ENCODE data around the gene ATP2C1.

Gene ATP2C1

DNA sequence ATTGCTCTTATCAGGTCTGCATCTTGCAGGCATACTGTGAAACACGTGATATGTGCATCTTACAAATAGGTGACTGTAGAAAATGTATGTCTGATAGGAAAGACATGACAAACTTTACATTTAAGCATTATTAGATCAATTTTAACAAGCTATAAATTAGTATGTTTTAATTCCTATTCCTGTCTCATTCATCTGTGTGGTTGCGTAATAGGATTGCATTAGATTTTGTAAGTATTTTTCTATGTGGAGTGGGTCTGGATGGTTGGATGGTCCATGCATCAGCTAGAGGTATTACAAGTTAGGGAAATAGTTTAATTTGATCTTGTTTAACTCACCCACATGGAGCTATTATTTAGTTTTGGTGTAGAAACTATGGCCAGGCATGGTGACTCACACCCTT lies 113.9 kb downstream of the ATP2C1 start:
- Histone ChIP-seq H3K27me3 (ENCODE audit: control insufficient read depth in 1 of 2, insufficient read depth in 2 of 2, low read length in 2 of 2) (no peaks in the 10 kb centered on the region), H3K4me3 (ENCODE audit: low read length in 2 of 2) (no peak overlapping the region), H3K27ac (ENCODE audit: low read length) (no peak overlapping the region), H3K9me3 (ENCODE audit: control insufficient read depth in 2 of 2, low read length in 2 of 2) (no peaks in the 10 kb centered on the region), H3K9ac (ENCODE audit: low read length in 2 of 2) (no peak overlapping the region), H3K36me3 (ENCODE audit: control insufficient read depth in 2 of 2, insufficient read depth in 2 of 2, low read length in 2 of 2) (peaks cover 16 to 22% of the 10 kb centered on the region in 2 donors), H3K4me1 (ENCODE audit: control insufficient read depth, insufficient read depth, low read length) (no peaks in the 10 kb centered on the region)

DNA sequence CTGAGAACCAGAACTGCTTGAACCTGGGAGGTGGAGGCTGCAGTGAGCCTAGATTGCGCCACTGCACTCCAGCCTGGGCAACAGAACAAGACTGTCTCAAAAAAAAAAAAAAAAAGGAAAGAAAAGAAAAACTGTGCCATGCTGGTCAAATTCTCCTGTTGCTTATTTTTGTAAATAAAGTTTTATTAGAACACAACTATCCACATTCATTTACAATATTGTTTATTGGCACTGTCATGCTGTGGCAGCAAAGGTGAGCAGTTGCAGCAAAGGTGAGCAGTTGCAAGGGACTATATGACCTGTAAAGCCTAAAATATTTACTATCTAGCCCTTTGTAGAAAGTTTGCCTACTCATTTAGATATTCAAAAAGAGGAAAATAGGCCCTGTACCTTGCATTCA lies 114.4 kb downstream of the ATP2C1 start:
- Histone ChIP-seq H3K9ac (ENCODE audit: low read length in 2 of 2) (no peak overlapping the region), H3K4me1 (ENCODE audit: control insufficient read depth, insufficient read depth, low read length) (no peaks in the 10 kb centered on the region), H3K36me3 (ENCODE audit: control insufficient read depth in 2 of 2, insufficient read depth in 2 of 2, low read length in 2 of 2) (peaks cover 16 to 21% of the 10 kb centered on the region in 2 donors), H3K27me3 (ENCODE audit: control insufficient read depth in 1 of 2, insufficient read depth in 2 of 2, low read length in 2 of 2) (no peaks in the 10 kb centered on the region), H3K9me3 (ENCODE audit: control insufficient read depth in 2 of 2, low read length in 2 of 2) (no peaks in the 10 kb centered on the region), H3K4me3 (ENCODE audit: low read length in 2 of 2) (no peak overlapping the region), H3K27ac (ENCODE audit: low read length) (no peak overlapping the region)

DNA sequence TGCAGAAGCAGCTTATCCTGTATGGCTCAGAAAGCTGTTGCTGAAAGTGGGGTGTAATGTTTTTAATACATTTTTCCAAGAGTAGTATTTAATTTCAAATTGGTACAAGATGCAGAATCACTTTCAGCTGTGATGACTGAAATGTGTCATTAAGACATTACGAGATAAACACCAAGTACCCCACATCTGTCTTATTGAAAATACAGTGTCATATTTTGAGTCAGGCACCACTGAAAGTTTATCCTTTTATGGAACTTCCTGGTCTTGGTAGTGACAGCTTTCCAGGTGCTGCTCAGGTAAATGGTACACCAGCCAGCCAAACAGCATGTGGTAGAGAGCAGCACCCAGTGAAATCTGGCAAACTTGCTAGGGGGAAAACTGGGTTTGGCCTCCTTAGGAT lies 115.8 kb downstream of the ATP2C1 start:
- Histone ChIP-seq H3K27ac (ENCODE audit: low read length) (no peak overlapping the region), H3K4me1 (ENCODE audit: control insufficient read depth, insufficient read depth, low read length) (no peaks in the 10 kb centered on the region), H3K9me3 (ENCODE audit: control insufficient read depth in 2 of 2, low read length in 2 of 2) (no peaks in the 10 kb centered on the region), H3K9ac (ENCODE audit: low read length in 2 of 2) (no peak overlapping the region), H3K27me3 (ENCODE audit: control insufficient read depth in 1 of 2, insufficient read depth in 2 of 2, low read length in 2 of 2) (no peaks in the 10 kb centered on the region), H3K36me3 (ENCODE audit: control insufficient read depth in 2 of 2, insufficient read depth in 2 of 2, low read length in 2 of 2) (peaks cover 19 to 20% of the 10 kb centered on the region in 2 donors), H3K4me3 (ENCODE audit: low read length in 2 of 2) (no peak overlapping the region)

DNA sequence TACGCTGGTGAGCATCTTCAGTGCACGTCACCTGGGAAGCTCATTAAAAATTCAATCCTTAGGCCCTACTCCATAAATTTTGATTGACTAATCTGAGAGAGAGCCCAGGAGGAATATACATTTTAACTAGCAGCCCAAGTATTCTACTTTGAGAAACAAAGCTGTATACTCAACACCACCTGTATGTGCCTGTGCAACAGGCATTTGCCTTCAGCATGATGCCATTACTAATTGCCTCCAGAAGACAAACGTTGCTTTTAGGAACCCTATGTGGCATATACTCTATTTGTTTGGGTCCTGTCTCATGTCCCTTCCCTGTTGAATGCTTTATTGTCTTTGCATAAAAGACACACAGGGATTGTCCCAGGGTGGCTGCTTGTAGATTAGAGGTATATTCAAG lies 125.1 kb downstream of the ATP2C1 start:
- H3K9ac ChIP-seq (ENCODE audit: low read length in 2 of 2), result no peak overlapping the region
- H3K9me3 ChIP-seq (ENCODE audit: control insufficient read depth in 2 of 2, low read length in 2 of 2), result no peaks in the 10 kb centered on the region
- no peak overlapping the region for H3K27ac ChIP-seq (ENCODE audit: low read length)
- H3K4me3 ChIP-seq (ENCODE audit: low read length in 2 of 2), result no peak overlapping the region
- peaks cover 5% of the 10 kb centered on the region for H3K4me1 ChIP-seq (ENCODE audit: control insufficient read depth, insufficient read depth, low read length)
- H3K27me3 ChIP-seq (ENCODE audit: control insufficient read depth in 1 of 2, insufficient read depth in 2 of 2, low read length in 2 of 2), result no peaks in the 10 kb centered on the region
- H3K36me3 ChIP-seq (ENCODE audit: control insufficient read depth in 2 of 2, insufficient read depth in 2 of 2, low read length in 2 of 2), result peaks cover 19 to 39% of the 10 kb centered on the region in 2 donors

DNA sequence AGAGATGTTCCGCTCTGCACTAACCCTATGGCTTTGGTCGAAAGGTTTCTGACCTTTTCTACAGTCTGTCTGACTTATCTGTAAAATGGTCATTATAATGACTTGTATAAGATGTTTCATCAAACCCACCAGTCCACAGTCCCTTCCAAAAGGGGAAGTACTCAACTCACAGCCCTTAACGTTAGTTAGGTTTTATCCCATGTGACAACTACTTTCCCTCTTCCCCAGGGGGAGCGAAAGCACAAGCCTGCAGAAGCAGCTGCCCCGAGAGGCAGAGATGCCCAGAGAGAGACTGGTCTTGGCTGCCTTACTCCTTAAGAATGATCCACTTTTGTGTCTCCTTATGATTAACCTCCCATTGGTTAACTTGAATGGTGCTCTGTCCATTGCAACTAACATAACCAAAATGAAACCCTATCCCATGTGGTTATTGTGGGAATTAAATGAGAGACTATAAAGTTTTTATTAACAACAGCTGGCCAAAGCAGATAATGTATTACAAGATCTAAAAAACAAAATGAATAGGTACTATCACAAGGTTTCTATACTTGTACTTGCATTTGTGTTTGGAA lies 126.3 kb downstream of the ATP2C1 start:
- peaks cover 18 to 32% of the 10 kb centered on the region in 2 donors for H3K36me3 ChIP-seq (ENCODE audit: control insufficient read depth in 2 of 2, insufficient read depth in 2 of 2, low read length in 2 of 2)
- H3K9me3 ChIP-seq (ENCODE audit: control insufficient read depth in 2 of 2, low read length in 2 of 2), result no peaks in the 10 kb centered on the region
- H3K4me3 ChIP-seq (ENCODE audit: low read length in 2 of 2), result no peak overlapping the region
- no peak overlapping the region for H3K9ac ChIP-seq (ENCODE audit: low read length in 2 of 2)
- H3K4me1 ChIP-seq (ENCODE audit: control insufficient read depth, insufficient read depth, low read length), result peaks cover 5% of the 10 kb centered on the region
- no peaks in the 10 kb centered on the region for H3K27me3 ChIP-seq (ENCODE audit: control insufficient read depth in 1 of 2, insufficient read depth in 2 of 2, low read length in 2 of 2)
- no peak overlapping the region for H3K27ac ChIP-seq (ENCODE audit: low read length)

DNA sequence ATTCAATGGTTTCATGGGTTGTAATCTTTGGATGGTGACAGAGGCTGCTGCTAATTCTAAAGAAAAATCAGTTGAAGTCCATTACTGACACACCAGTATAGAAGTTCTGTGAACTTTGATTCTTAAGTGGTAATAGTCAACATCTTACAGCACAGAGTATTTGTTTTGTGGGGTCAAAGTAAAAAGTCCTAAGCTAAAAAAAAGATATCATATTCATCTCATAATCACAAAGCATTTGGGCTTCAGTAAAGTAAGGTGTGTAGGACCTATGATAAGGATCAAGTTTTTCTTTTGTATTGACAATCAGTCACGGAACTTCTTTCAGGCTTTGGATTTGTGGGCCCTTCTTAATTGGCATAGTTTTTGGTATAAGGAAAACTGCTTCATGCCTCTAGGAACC lies 131.7 kb downstream of the ATP2C1 start:
- Histone ChIP-seq H3K27ac (ENCODE audit: low read length) (no peak overlapping the region), H3K4me1 (ENCODE audit: control insufficient read depth, insufficient read depth, low read length) (peaks cover 10% of the 10 kb centered on the region), H3K27me3 (ENCODE audit: control insufficient read depth in 1 of 2, insufficient read depth in 2 of 2, low read length in 2 of 2) (no peaks in the 10 kb centered on the region), H3K36me3 (ENCODE audit: control insufficient read depth in 2 of 2, insufficient read depth in 2 of 2, low read length in 2 of 2) (peaks cover 6 to 8% of the 10 kb centered on the region in 2 donors), H3K9ac (ENCODE audit: low read length in 2 of 2) (peak overlapping the region in 1 of 2 donors; percentile 87), H3K4me3 (ENCODE audit: low read length in 2 of 2) (peak overlapping the region; percentile 90 to 99), H3K9me3 (ENCODE audit: control insufficient read depth in 2 of 2, low read length in 2 of 2) (no peaks in the 10 kb centered on the region)

DNA sequence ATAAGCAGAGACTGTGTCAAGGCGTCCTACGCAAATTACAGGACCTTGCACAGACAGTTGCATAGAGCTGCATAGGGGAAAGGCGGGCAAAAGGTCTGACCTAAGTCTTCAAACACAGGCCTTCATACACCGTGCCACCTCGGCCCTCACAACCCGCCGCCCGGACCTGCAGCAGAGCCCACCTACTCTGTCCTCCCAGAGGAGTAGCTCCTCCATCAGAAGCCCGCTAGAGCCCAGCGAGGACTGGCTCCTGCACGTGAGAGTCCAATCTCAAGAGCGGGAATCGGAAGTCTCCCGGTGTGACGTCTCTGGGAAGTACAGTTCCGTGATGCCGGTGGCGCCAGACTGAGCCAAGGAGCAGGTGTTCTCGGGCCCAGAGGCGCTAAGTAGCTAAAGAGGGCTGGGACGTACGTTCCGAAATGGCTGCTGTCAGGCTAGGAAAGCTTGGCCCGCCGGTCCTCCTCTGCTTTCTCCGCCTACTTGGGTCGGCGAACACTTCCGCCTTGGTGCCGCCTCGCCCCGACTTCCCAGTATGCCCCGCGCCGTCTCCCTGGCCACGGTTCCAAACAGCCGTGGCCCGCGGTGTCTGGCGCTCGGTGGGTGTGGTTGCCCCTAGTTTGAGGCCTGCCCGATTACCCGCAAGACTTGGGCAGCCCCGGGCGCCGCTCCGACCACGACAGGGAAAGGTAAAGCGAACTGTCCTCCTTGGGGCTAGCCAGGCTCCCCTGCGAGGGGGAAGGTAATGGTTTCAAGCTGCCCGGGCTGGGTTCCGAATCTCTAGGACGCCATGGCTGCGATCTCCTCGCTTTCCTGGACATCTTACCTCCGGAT lies 132.7 kb downstream of the ATP2C1 start, which contains the start of the genes ASTE1 and NEK11:
TSS of gene ASTE1 (minus strand) at position 505 of the 831 bp plus-strand sequence. CDS start 1,519 bp downstream, outside the sequence.
TSS of gene NEK11 (plus strand) at position 557 of the 831 bp plus-strand sequence. CDS start 2,832 bp downstream, outside the sequence.
- peaks cover 6 to 8% of the 10 kb centered on the region in 2 donors for H3K36me3 ChIP-seq (ENCODE audit: control insufficient read depth in 2 of 2, insufficient read depth in 2 of 2, low read length in 2 of 2)
- H3K4me3 ChIP-seq (ENCODE audit: low read length in 2 of 2), result peak within 1 kb of the TSS; percentile 90 to 99
- peak within 1 kb of the TSS; percentile 80 to 87 for H3K9ac ChIP-seq (ENCODE audit: low read length in 2 of 2)
- H3K4me1 ChIP-seq (ENCODE audit: control insufficient read depth, insufficient read depth, low read length), result peaks cover 10% of the 10 kb centered on the region
- H3K9me3 ChIP-seq (ENCODE audit: control insufficient read depth in 2 of 2, low read length in 2 of 2), result no peaks in the 10 kb centered on the region
- H3K27ac ChIP-seq (ENCODE audit: low read length), result peak within 1 kb of the TSS; percentile 70
- H3K27me3 ChIP-seq (ENCODE audit: control insufficient read depth in 1 of 2, insufficient read depth in 2 of 2, low read length in 2 of 2), result no peaks in the 10 kb centered on the region

DNA sequence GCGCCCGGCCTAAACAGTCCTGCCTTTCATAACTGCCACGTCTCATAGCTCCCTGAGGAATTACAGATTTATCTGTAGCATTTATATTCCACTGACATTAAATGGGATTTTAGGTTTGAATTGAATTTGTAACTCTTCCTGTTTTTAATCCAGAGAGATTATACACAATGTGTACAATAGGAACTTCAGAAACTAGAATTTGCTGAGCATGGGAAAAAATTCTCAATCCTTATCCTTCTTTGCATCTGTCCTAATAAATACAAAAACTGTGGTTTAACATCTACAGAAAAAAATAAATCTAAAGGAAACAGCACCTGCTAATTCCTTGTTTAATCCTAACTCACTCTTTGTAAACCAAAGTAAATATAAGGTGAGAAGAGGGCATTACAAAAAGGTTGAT lies 135.0 kb downstream of the ATP2C1 start:
- no peak overlapping the region for H3K27ac ChIP-seq (ENCODE audit: low read length)
- no peak overlapping the region for H3K4me3 ChIP-seq (ENCODE audit: low read length in 2 of 2)
- no peaks in the 10 kb centered on the region for H3K27me3 ChIP-seq (ENCODE audit: control insufficient read depth in 1 of 2, insufficient read depth in 2 of 2, low read length in 2 of 2)
- H3K4me1 ChIP-seq (ENCODE audit: control insufficient read depth, insufficient read depth, low read length), result peaks cover 5% of the 10 kb centered on the region
- no peak overlapping the region for H3K9ac ChIP-seq (ENCODE audit: low read length in 2 of 2)
- no peaks in the 10 kb centered on the region for H3K9me3 ChIP-seq (ENCODE audit: control insufficient read depth in 2 of 2, low read length in 2 of 2)
- H3K36me3 ChIP-seq (ENCODE audit: control insufficient read depth in 2 of 2, insufficient read depth in 2 of 2, low read length in 2 of 2), result peaks cover 4% of the 10 kb centered on the region in 2 donors

DNA sequence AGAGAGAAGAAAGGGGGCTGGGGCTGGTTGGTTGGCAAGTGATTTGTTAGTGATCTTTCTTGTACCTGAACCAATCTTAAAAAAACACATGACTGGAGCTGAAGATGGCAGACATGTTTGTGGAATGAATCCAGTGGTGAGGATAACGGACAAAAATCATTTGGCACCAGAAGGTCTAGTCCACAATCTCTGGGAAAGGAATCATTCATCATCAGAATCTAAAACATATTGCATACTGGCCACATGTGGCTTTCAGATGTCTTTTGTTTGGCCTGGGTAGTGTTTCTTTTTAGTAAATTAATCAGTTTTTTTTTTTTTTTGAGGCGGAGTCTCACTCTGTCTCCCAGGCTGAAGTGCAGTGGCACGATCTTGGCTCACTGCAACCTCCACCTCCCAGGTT lies 137.8 kb downstream of the ATP2C1 start:
- Histone ChIP-seq H3K9ac (ENCODE audit: low read length in 2 of 2) (no peak overlapping the region), H3K4me1 (ENCODE audit: control insufficient read depth, insufficient read depth, low read length) (peaks cover 5% of the 10 kb centered on the region)

DNA sequence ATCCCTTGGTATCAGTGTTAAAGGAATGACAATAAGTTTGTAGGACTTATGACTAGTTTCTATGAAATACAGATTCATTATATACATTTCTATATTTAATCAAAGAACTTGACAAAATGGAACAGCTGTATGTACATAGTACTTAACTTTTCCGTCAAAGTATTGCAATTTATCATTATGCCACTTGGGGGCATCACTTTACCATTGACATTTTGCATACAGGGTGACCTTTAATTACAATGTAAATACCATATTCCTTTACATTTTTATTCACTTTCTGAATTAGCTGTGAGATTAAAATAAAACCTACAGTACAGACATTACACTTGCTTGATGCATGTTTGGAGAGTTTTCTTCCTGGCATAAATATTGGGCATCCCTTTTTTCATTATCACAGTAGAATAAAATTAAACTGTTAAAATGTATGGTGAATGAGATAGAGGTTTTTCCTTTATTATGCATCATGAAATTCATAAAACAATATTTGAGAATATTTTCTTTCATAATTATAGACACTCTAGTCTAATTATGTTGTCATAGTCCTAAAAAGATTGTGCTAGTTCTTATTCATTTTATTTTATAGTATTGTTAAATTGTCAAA lies 139.7 kb downstream of the ATP2C1 start:
- no peak overlapping the region for H3K9ac ChIP-seq (ENCODE audit: low read length in 2 of 2)

More for the DNA sequence above, 137.8 kb downstream of the ATP2C1 start:
- Histone ChIP-seq H3K4me3 (ENCODE audit: low read length in 2 of 2) (no peak overlapping the region), H3K9me3 (ENCODE audit: control insufficient read depth in 2 of 2, low read length in 2 of 2) (no peaks in the 10 kb centered on the region), H3K27me3 (ENCODE audit: control insufficient read depth in 1 of 2, insufficient read depth in 2 of 2, low read length in 2 of 2) (no peaks in the 10 kb centered on the region), H3K27ac (ENCODE audit: low read length) (no peak overlapping the region), H3K36me3 (ENCODE audit: control insufficient read depth in 2 of 2, insufficient read depth in 2 of 2, low read length in 2 of 2) (no peaks in the 10 kb centered on the region)

More for the DNA sequence above, 139.7 kb downstream of the ATP2C1 start:
- Histone ChIP-seq H3K27me3 (ENCODE audit: control insufficient read depth in 1 of 2, insufficient read depth in 2 of 2, low read length in 2 of 2) (no peaks in the 10 kb centered on the region), H3K9me3 (ENCODE audit: control insufficient read depth in 2 of 2, low read length in 2 of 2) (no peaks in the 10 kb centered on the region), H3K4me3 (ENCODE audit: low read length in 2 of 2) (no peak overlapping the region), H3K4me1 (ENCODE audit: control insufficient read depth, insufficient read depth, low read length) (no peaks in the 10 kb centered on the region), H3K27ac (ENCODE audit: low read length) (no peak overlapping the region), H3K36me3 (ENCODE audit: control insufficient read depth in 2 of 2, insufficient read depth in 2 of 2, low read length in 2 of 2) (no peaks in the 10 kb centered on the region)
